Measurements from ENCODE around the gene GRK5. TPM values are rescaled to one million over a fixed set of nuclear protein-coding genes. Genes with fewer than 3 reads are reported as not detected.

GRK5 gene
- total and polyA plus RNA-seq, 7 donors, result 7.9 to 32.4 (median 19.8) TPM

- no peaks in the 10 kb centered on the region for H3K9me3 ChIP-seq
- peak overlapping the region; percentile 65 to 91 (median 74) for H3K27ac ChIP-seq
- H3K27me3 ChIP-seq, result no peaks in the 10 kb centered on the region
- TF ChIP-seq, protein P1, sequence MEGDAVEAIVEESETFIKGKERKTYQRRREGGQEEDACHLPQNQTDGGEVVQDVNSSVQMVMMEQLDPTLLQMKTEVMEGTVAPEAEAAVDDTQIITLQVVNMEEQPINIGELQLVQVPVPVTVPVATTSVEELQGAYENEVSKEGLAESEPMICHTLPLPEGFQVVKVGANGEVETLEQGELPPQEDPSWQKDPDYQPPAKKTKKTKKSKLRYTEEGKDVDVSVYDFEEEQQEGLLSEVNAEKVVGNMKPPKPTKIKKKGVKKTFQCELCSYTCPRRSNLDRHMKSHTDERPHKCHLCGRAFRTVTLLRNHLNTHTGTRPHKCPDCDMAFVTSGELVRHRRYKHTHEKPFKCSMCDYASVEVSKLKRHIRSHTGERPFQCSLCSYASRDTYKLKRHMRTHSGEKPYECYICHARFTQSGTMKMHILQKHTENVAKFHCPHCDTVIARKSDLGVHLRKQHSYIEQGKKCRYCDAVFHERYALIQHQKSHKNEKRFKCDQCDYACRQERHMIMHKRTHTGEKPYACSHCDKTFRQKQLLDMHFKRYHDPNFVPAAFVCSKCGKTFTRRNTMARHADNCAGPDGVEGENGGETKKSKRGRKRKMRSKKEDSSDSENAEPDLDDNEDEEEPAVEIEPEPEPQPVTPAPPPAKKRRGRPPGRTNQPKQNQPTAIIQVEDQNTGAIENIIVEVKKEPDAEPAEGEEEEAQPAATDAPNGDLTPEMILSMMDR (IDR thresholded peaks at IDR 0.05), result no peak
- no peak for TF ChIP-seq EP300 (IDR thresholded peaks at IDR 0.05)
- no peak for TF ChIP-seq POLR2A (IDR thresholded peaks at IDR 0.05)
- TF ChIP-seq POLR2AphosphoS5 (IDR thresholded peaks at IDR 0.05), result no peak
- no peak overlapping the region for H3K4me3 ChIP-seq
- peaks cover 0 to 86% (median 70%) of the 10 kb centered on the region in 4 donors for H3K4me1 ChIP-seq
- DNase-seq, result no peak
- 84 to 85% methylated on average over 11 of the region's 11 CpGs for whole genome bisulfite sequencing, 2 donors
- no peaks in the 10 kb centered on the region for H3K36me3 ChIP-seq
- intact Hi-C loops (cut with DNase I), result no loop called here
These were observed 106.7 kb downstream of the GRK5 start for GRCh38 chr10:119314061-119314460.

DNA sequence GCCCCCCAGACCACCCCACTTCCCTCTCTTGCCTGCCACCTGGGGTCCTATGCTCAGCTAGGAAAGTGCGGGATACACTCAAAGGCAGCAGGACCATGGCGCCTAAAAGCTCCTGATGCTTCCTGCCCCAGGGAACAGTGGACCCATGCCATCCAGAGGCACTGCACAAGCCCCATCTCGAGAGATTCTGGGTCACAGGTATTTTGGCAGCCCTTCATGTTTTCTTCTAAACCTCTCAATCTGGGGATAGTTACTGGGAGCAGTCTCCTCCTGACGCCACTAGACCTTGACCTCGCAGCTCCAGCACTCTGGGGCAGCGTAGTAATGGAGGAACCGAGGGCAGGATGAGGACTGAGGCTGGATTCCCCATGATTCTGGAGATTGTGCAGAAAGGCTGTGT lies 107.1 kb downstream of the GRK5 start:
- no peaks in the 10 kb centered on the region for H3K36me3 ChIP-seq
- peaks cover 0 to 85% (median 69%) of the 10 kb centered on the region in 4 donors for H3K4me1 ChIP-seq
- 92 to 96% methylated on average over 7 of the region's 7 CpGs for WGBS, 2 donors
- intact Hi-C loops (cut with DNase I), result no loop called here
- no peak for DNase-seq
- H3K9me3 ChIP-seq, result no peaks in the 10 kb centered on the region
- H3K27me3 ChIP-seq, result no peaks in the 10 kb centered on the region
- H3K4me3 ChIP-seq, result no peak overlapping the region
- TF ChIP-seq POLR2AphosphoS5 (IDR thresholded peaks at IDR 0.05) (no peak), EP300 (IDR thresholded peaks at IDR 0.05) (no peak), POLR2A (IDR thresholded peaks at IDR 0.05) (no peak)
- TF ChIP-seq, protein P1 (IDR thresholded peaks at IDR 0.05), result no peak
- H3K27ac ChIP-seq, result peak overlapping the region; percentile 65 to 91 (median 74)

- DNase-seq, result peak; percentile 83
- H3K9me3 ChIP-seq, result no peaks in the 10 kb centered on the region
- H3K36me3 ChIP-seq, result no peaks in the 10 kb centered on the region
- intact Hi-C loops (cut with DNase I), result no loop called here
- H3K27ac ChIP-seq, result peak overlapping the region; percentile 65 to 91 (median 74)
- TF ChIP-seq, protein P1 (IDR thresholded peaks at IDR 0.05), result no peak
- TF ChIP-seq POLR2A (IDR thresholded peaks at IDR 0.05), result no peak
- peak in 1 of 4 donors; percentile 7 for TF ChIP-seq EP300 (IDR thresholded peaks at IDR 0.05)
- TF ChIP-seq POLR2AphosphoS5 (IDR thresholded peaks at IDR 0.05), result peak in 1 of 4 donors; percentile 30
- H3K4me1 ChIP-seq, result peaks cover 0 to 81% (median 67%) of the 10 kb centered on the region in 4 donors
- H3K4me3 ChIP-seq, result no peak overlapping the region
- 65 to 84% methylated on average over 16 of the region's 16 CpGs for WGBS, 2 donors
- no peaks in the 10 kb centered on the region for H3K27me3 ChIP-seq
These were observed 108.0 kb downstream of the GRK5 start for GRCh38 chr10:119315128-119316001.

- Histone ChIP-seq H3K4me1 (peaks cover 0 to 81% (median 64%) of the 10 kb centered on the region in 4 donors), H3K36me3 (no peaks in the 10 kb centered on the region), H3K9me3 (no peaks in the 10 kb centered on the region), H3K27ac (peak overlapping the region; percentile 65 to 91 (median 74)), H3K27me3 (no peaks in the 10 kb centered on the region), H3K4me3 (no peak overlapping the region)
- intact Hi-C loops (cut with DNase I), result no loop called here
- no peak for DNase-seq
- WGBS, 2 donors, result 93 to 96% methylated on average over 2 of the region's 2 CpGs
- TF ChIP-seq, protein P1 (IDR thresholded peaks at IDR 0.05), result no peak
- no peak for TF ChIP-seq POLR2AphosphoS5 (IDR thresholded peaks at IDR 0.05)
These were observed 108.6 kb downstream of the GRK5 start for GRCh38 chr10:119316002-119316358.

All from sigmoid colon (tissue), 7 donors.